Trophoblast cell (in vitro differentiated cells and primary cell): Measurements from ENCODE around the gene LACTBL1.
"Not testable (repeated sequence)": the region's sequence is repeated elsewhere in the genome, so short reads cannot be mapped to it uniquely, and the experiment has no call there.

Source experiments
- DNase-seq, 2 donors: peaks; one replicate each; pipeline ENCODE4 v3.0.0-alpha.2; 2016
- H2AFZ ChIP-seq: 2 replicates; pipeline ENCODE4 v1.6.1; 2013; ENCODE audit warnings: low read length, moderate library complexity, mild to moderate bottlenecking; ENCODE audit not compliant: insufficient read depth, poor library complexity
- H2AK5ac ChIP-seq: 2 replicates; pipeline ENCODE4 v1.6.1; 2013; ENCODE audit warnings: mild to moderate bottlenecking, low read length
- H2BK120ac ChIP-seq: 2 replicates; pipeline ENCODE4 v1.6.1; 2013; ENCODE audit warnings: low read length, mild to moderate bottlenecking, moderate library complexity; ENCODE audit not compliant: insufficient read depth, poor library complexity
- H2BK12ac ChIP-seq: 2 replicates; pipeline ENCODE4 v1.6.1; 2013; ENCODE audit warnings: mild to moderate bottlenecking, low read length, moderate library complexity
- H2BK5ac ChIP-seq: 2 replicates; pipeline ENCODE4 v1.6.1; 2013; ENCODE audit warnings: low read length, low read depth, moderate library complexity, mild to moderate bottlenecking; ENCODE audit not compliant: poor library complexity
- H3K14ac ChIP-seq: 2 replicates; pipeline ENCODE4 v1.6.1; 2013; ENCODE audit warnings: mild to moderate bottlenecking, low read length
- H3K18ac ChIP-seq: 2 replicates; pipeline ENCODE4 v1.6.1; 2013; ENCODE audit warnings: mild to moderate bottlenecking, low read length
- H3K23ac ChIP-seq: 2 replicates; pipeline ENCODE4 v1.6.1; 2013; ENCODE audit warnings: low read length
- H3K27ac ChIP-seq: 2 replicates; pipeline ENCODE4 v1.5.1; 2013; ENCODE audit warnings: low read depth, mild to moderate bottlenecking, inconsistent platforms, low read length, moderate library complexity
- H3K27me3 ChIP-seq: 2 replicates; pipeline ENCODE4 v1.6.1; 2013; ENCODE audit warnings: inconsistent platforms, mild to moderate bottlenecking, low read length, moderate library complexity; ENCODE audit not compliant: insufficient read depth
- H3K36me3 ChIP-seq, 2 experiments: 1 replicate in 1 of 2; 2 replicates in 1 of 2; pipeline ENCODE4 v1.6.1; 2013; ENCODE audit warnings: low read length in 2 of 2, mild to moderate bottlenecking in 2 of 2, moderate library complexity in 1 of 2; ENCODE audit not compliant: insufficient read depth in 2 of 2, control insufficient read depth in 1 of 2
- H3K4ac ChIP-seq: 2 replicates; pipeline ENCODE4 v1.6.1; 2013; ENCODE audit warnings: low read depth, mild to moderate bottlenecking, low read length, moderate library complexity
- H3K4me1 ChIP-seq, 2 experiments: 1 replicate in 1 of 2; 2 replicates in 1 of 2; pipeline ENCODE4 v1.6.1; 2013; ENCODE audit warnings: low read length in 2 of 2, mild to moderate bottlenecking in 2 of 2, moderate library complexity in 1 of 2; ENCODE audit not compliant: insufficient read depth in 2 of 2, control insufficient read depth in 1 of 2
- H3K4me2 ChIP-seq: 2 replicates; pipeline ENCODE4 v1.6.1; 2013; ENCODE audit warnings: inconsistent platforms, mild to moderate bottlenecking, low read length, moderate library complexity
- H3K4me3 ChIP-seq: 2 replicates; pipeline ENCODE4 v1.5.1; 2013; ENCODE audit warnings: mild to moderate bottlenecking, low read depth, low read length, inconsistent platforms
- H3K79me1 ChIP-seq: one replicate; pipeline ENCODE4 v1.6.1; 2013; ENCODE audit warnings: low read length
- H3K79me2 ChIP-seq: 2 replicates; pipeline ENCODE4 v1.6.1; 2013; ENCODE audit warnings: low read length, mild to moderate bottlenecking; ENCODE audit not compliant: control insufficient read depth, insufficient read depth, poor library complexity
- H3K9ac ChIP-seq: 2 replicates; pipeline ENCODE4 v1.6.1; 2013; ENCODE audit warnings: mild to moderate bottlenecking, low read length
- H3K9me3 ChIP-seq: 2 replicates; pipeline ENCODE4 v1.6.1; 2013; ENCODE audit warnings: low read depth, mild to moderate bottlenecking, control low read depth, inconsistent platforms, low read length; ENCODE audit not compliant: insufficient read depth
- H4K12ac ChIP-seq: 2 replicates; pipeline ENCODE4 v1.6.1; 2013; ENCODE audit warnings: low read depth, mild to moderate bottlenecking, low read length, moderate library complexity
- H4K8ac ChIP-seq: 2 replicates; pipeline ENCODE4 v1.6.1; 2013; ENCODE audit warnings: low read depth, mild to moderate bottlenecking, low read length, moderate library complexity
- H4K91ac ChIP-seq: one replicate; pipeline ENCODE4 v1.6.1; 2013; ENCODE audit warnings: low read depth, mild to moderate bottlenecking, low read length, moderate library complexity
- WGBS: extraction: QIAGEN DNeasy Blood & Tissue Kit; methylation state at CpG from one replicate; pipeline ENCODE4 v1.1.7; 2013; ENCODE audit warnings: missing lambda C conversion rate; ENCODE audit not compliant: insufficient read length, insufficient coverage; ENCODE audit errors: extremely low coverage; 5-methylcytosine and 5-hydroxymethylcytosine counted together

Gene LACTBL1

GRCh38 chr1:22949822-22950331 lies 22.8 kb downstream of the LACTBL1 start:
- H3K79me2 ChIP-seq: no peaks in the 10 kb centered on the region
- no peaks in the 10 kb centered on the region for H3K9me3 ChIP-seq
- DNase-seq: no peak
- H3K18ac ChIP-seq: no peak overlapping the region
- no peak overlapping the region for H3K27ac ChIP-seq
- no CpG with 5 or more reads among the region's 5 CpGs for WGBS
- H3K9ac ChIP-seq: no peak overlapping the region
- no peak overlapping the region for H2BK5ac ChIP-seq
- no peaks in the 10 kb centered on the region for H3K4me1 ChIP-seq
- H3K79me1 ChIP-seq: no peaks in the 10 kb centered on the region
- no peak overlapping the region for H2AFZ ChIP-seq
- no peak overlapping the region for H3K23ac ChIP-seq
- no peak overlapping the region for H2BK12ac ChIP-seq
- no peak overlapping the region for H3K4me2 ChIP-seq
- H3K14ac ChIP-seq: no peak overlapping the region
- H3K36me3 ChIP-seq: no peaks in the 10 kb centered on the region
- H4K91ac ChIP-seq: no peak overlapping the region
- no peak overlapping the region for H4K12ac ChIP-seq
- no peak overlapping the region for H3K4ac ChIP-seq
- H2AK5ac ChIP-seq: no peak overlapping the region
- H4K8ac ChIP-seq: no peak overlapping the region
- no peak overlapping the region for H3K4me3 ChIP-seq
- H2BK120ac ChIP-seq: no peak overlapping the region
- H3K27me3 ChIP-seq: peaks cover 13% of the 10 kb centered on the region

GRCh38 chr1:22945171-22945570 lies 27.5 kb downstream of the LACTBL1 start:
- H3K14ac ChIP-seq, H3K79me1 ChIP-seq, H3K27me3 ChIP-seq, H3K4me1 ChIP-seq, H3K9ac ChIP-seq, H2BK5ac ChIP-seq, H3K4me2 ChIP-seq, H3K36me3 ChIP-seq, H3K23ac ChIP-seq, H3K9me3 ChIP-seq, DNase-seq, H2BK120ac ChIP-seq, H3K79me2 ChIP-seq, H3K18ac ChIP-seq, H2AK5ac ChIP-seq, H4K8ac ChIP-seq, H3K4ac ChIP-seq, H4K12ac ChIP-seq, H3K4me3 ChIP-seq, H2BK12ac ChIP-seq, H3K27ac ChIP-seq, H2AFZ ChIP-seq, H4K91ac ChIP-seq: not testable (repeated sequence)
- WGBS: no CpG with 5 or more reads among the region's 5 CpGs

- Histone ChIP-seq H3K23ac (no peak overlapping the region), H3K4me2 (no peak overlapping the region), H4K91ac (no peak overlapping the region), H2BK12ac (no peak overlapping the region), H3K4me3 (no peak overlapping the region), H2BK120ac (no peak overlapping the region), H3K27me3 (no peaks in the 10 kb centered on the region), H3K9me3 (peaks cover 5% of the 10 kb centered on the region), H4K8ac (no peak overlapping the region), H3K79me1 (no peaks in the 10 kb centered on the region), H3K4ac (no peak overlapping the region), H3K14ac (no peak overlapping the region), H3K4me1 (no peaks in the 10 kb centered on the region), H4K12ac (no peak overlapping the region), H3K18ac (no peak overlapping the region), H3K27ac (no peak overlapping the region), H3K36me3 (no peaks in the 10 kb centered on the region), H3K9ac (no peak overlapping the region), H2AFZ (no peak overlapping the region), H2BK5ac (no peak overlapping the region), H3K79me2 (no peaks in the 10 kb centered on the region), H2AK5ac (no peak overlapping the region)
- WGBS: no CpG with 5 or more reads among the region's 4 CpGs
- no peak for DNase-seq
Measured at GRCh38 chr1:22944346-22945055, 28.2 kb downstream of the LACTBL1 start.

GRCh38 chr1:22941257-22941656 lies 31.4 kb downstream of the LACTBL1 start:
- no peak overlapping the region for H2BK12ac ChIP-seq
- H4K91ac ChIP-seq: no peak overlapping the region
- no peak overlapping the region for H3K27ac ChIP-seq
- H2AFZ ChIP-seq: no peak overlapping the region
- H3K14ac ChIP-seq: no peak overlapping the region
- H3K79me2 ChIP-seq: no peaks in the 10 kb centered on the region
- H3K4me2 ChIP-seq: no peak overlapping the region
- WGBS: no CpG with 5 or more reads among the region's 2 CpGs
- H3K4me1 ChIP-seq: no peaks in the 10 kb centered on the region
- no peak overlapping the region for H3K9ac ChIP-seq
- H2BK5ac ChIP-seq: no peak overlapping the region
- no peak overlapping the region for H3K4me3 ChIP-seq
- H3K36me3 ChIP-seq: no peaks in the 10 kb centered on the region
- H4K8ac ChIP-seq: no peak overlapping the region
- no peak overlapping the region for H3K23ac ChIP-seq
- H2BK120ac ChIP-seq: no peak overlapping the region
- H4K12ac ChIP-seq: no peak overlapping the region
- H3K4ac ChIP-seq: no peak overlapping the region
- no peaks in the 10 kb centered on the region for H3K27me3 ChIP-seq
- H3K18ac ChIP-seq: no peak overlapping the region
- peaks cover 5% of the 10 kb centered on the region for H3K9me3 ChIP-seq
- no peak for DNase-seq
- H3K79me1 ChIP-seq: no peaks in the 10 kb centered on the region
- H2AK5ac ChIP-seq: no peak overlapping the region
